ENCODE data around the gene GP1BA.

The GP1BA gene

GRCh38 chr17:4978726-4979125 lies 46.6 kb downstream of the GP1BA start:
- DNase-seq, result peak; percentile 73

- peak; percentile 53 for DNase-seq
These were observed 48.7 kb downstream of the GP1BA start for GRCh38 chr17:4980644-4981216.

GRCh38 chr17:4982305-4982704 lies 50.2 kb downstream of the GP1BA start:
- DNase-seq, result no peak

Data from GDM1 (cell line).